ENCODE measurements around the gene AKIP1.

The AKIP1 gene

DNA sequence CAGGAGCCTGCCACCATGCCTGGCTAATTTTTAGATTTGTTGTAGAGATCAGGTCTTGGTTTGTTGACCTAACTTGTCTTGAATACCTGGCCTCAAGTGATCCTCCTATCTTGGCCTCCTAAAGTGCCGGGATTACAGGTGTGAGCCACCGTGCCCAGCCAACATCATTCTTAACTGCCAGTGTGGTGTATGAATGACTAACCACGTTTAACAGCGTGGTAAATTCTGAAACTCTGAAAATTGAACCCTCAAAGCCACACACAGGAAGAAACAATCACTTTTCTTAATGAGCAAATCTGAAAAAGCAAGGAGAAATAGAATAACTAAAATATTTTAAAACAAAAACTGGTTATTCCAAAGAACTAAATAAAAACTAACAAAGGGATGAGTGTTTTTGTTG is 45.9 kb downstream of the AKIP1 start:
- Histone ChIP-seq H3K4me1 (ENCODE audit: control insufficient read depth in 1 of 2, insufficient read depth in 1 of 2, low read depth in 1 of 2, low read length in 1 of 2) (no peaks in the 10 kb centered on the region), H3K36me3 (peaks cover 42% of the 10 kb centered on the region), H3K4me3 (ENCODE audit: low read depth in 1 of 2, low read length in 1 of 2) (no peak overlapping the region), H3K27ac (no peak overlapping the region), H3K27me3 (no peaks in the 10 kb centered on the region), H3K9me3 (no peaks in the 10 kb centered on the region)
- TF ChIP-seq, protein P1, sequence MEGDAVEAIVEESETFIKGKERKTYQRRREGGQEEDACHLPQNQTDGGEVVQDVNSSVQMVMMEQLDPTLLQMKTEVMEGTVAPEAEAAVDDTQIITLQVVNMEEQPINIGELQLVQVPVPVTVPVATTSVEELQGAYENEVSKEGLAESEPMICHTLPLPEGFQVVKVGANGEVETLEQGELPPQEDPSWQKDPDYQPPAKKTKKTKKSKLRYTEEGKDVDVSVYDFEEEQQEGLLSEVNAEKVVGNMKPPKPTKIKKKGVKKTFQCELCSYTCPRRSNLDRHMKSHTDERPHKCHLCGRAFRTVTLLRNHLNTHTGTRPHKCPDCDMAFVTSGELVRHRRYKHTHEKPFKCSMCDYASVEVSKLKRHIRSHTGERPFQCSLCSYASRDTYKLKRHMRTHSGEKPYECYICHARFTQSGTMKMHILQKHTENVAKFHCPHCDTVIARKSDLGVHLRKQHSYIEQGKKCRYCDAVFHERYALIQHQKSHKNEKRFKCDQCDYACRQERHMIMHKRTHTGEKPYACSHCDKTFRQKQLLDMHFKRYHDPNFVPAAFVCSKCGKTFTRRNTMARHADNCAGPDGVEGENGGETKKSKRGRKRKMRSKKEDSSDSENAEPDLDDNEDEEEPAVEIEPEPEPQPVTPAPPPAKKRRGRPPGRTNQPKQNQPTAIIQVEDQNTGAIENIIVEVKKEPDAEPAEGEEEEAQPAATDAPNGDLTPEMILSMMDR (IDR thresholded peaks at IDR 0.05) = no peak

DNA sequence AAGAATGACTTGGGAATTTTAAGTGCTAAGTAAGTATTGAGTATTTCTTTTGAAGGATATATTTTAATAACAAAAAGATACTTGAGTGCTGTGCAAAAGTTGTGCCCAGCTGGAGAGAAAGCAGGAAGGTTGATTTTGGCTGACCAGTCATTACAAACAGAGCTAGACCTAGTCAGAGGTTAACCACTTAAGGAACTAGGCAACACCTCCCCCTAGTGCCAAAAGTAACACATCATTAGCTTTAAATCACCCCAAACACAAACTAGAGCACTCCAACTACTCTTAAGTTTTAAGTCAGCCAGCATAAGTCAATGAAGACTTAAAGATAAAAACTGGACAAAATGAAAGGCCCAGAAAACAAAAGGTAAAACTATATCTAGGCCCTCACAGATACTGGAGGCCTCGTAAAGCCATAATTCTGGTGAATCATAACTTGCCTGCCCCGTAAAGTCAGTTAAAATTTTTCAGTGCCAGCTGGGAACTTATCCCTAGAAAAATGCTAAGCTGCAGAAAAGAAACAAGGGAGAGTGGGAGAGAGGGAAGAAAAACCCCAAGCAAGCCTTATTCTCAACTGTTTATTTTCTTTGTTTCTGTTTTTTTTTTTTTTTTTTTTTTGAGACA is 48.7 kb downstream of the AKIP1 start:
- peaks cover 19% of the 10 kb centered on the region for H3K36me3 ChIP-seq
- peaks cover 16% of the 10 kb centered on the region in 2 experiments for H3K4me1 ChIP-seq (ENCODE audit: control insufficient read depth in 1 of 2, insufficient read depth in 1 of 2, low read depth in 1 of 2, low read length in 1 of 2)
- TF ChIP-seq, protein P1 (IDR thresholded peaks at IDR 0.05) = no peak
- H3K9me3 ChIP-seq = no peaks in the 10 kb centered on the region
- H3K27me3 ChIP-seq = no peaks in the 10 kb centered on the region
- H3K27ac ChIP-seq = no peak overlapping the region
- H3K4me3 ChIP-seq (ENCODE audit: low read depth in 1 of 2, low read length in 1 of 2) = no peak overlapping the region

DNA sequence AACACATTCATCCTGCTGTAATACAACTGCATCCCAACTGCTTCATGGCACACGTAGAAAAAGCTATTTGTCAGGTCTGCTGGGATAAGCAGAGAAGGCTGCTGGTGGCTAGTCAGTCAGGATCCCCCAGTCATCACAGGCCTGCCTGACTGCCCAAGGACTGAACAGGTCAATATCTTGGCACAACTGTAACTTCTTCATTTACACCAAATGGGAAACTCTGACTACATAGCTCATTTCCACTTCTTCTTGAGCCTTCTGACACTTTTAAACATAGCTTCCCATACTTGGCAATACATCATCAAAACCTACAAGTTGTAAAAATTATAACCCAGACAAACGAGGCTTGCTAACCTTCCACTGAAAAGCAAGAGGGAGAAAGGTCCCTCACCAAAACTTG is 50.4 kb downstream of the AKIP1 start:
- Histone ChIP-seq H3K4me1 (ENCODE audit: control insufficient read depth in 1 of 2, insufficient read depth in 1 of 2, low read depth in 1 of 2, low read length in 1 of 2) (peaks cover 21 to 22% of the 10 kb centered on the region in 2 experiments), H3K27ac (no peak overlapping the region)

DNA sequence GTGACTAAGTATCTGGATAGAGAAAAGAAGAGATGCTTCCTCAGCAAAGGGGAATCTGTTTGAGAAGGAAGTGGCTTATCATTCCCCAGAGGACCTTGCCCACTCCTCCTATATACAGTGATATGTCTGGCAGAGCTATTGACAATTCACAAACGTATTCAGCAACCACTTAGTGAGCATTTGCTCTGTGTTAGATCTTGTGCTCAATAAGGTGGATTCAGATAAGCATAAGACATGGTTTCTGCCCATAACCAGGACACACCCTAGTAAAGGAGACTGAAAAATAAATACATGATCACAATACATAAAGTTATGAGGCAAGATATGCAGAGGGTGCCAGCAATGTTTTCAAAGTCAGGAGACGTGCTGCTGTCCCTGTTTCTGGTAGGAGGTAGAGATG is 51.9 kb downstream of the AKIP1 start:
- no peaks in the 10 kb centered on the region for H3K27me3 ChIP-seq
- TF ChIP-seq, protein P1 (IDR thresholded peaks at IDR 0.05) = no peak
- no peak overlapping the region for H3K4me3 ChIP-seq (ENCODE audit: low read depth in 1 of 2, low read length in 1 of 2)
- no peaks in the 10 kb centered on the region for H3K36me3 ChIP-seq
- peak overlapping the region; percentile 91 for H3K27ac ChIP-seq
- H3K9me3 ChIP-seq = no peaks in the 10 kb centered on the region
- H3K4me1 ChIP-seq (ENCODE audit: control insufficient read depth in 1 of 2, insufficient read depth in 1 of 2, low read depth in 1 of 2, low read length in 1 of 2) = peaks cover 21 to 22% of the 10 kb centered on the region in 2 experiments

More for the DNA sequence above, 50.4 kb downstream of the AKIP1 start:
- H3K9me3 ChIP-seq = no peaks in the 10 kb centered on the region
- H3K36me3 ChIP-seq = peaks cover 3% of the 10 kb centered on the region
- H3K27me3 ChIP-seq = no peaks in the 10 kb centered on the region
- no peak overlapping the region for H3K4me3 ChIP-seq (ENCODE audit: low read depth in 1 of 2, low read length in 1 of 2)
- TF ChIP-seq, protein P1 (IDR thresholded peaks at IDR 0.05) = no peak

DNA sequence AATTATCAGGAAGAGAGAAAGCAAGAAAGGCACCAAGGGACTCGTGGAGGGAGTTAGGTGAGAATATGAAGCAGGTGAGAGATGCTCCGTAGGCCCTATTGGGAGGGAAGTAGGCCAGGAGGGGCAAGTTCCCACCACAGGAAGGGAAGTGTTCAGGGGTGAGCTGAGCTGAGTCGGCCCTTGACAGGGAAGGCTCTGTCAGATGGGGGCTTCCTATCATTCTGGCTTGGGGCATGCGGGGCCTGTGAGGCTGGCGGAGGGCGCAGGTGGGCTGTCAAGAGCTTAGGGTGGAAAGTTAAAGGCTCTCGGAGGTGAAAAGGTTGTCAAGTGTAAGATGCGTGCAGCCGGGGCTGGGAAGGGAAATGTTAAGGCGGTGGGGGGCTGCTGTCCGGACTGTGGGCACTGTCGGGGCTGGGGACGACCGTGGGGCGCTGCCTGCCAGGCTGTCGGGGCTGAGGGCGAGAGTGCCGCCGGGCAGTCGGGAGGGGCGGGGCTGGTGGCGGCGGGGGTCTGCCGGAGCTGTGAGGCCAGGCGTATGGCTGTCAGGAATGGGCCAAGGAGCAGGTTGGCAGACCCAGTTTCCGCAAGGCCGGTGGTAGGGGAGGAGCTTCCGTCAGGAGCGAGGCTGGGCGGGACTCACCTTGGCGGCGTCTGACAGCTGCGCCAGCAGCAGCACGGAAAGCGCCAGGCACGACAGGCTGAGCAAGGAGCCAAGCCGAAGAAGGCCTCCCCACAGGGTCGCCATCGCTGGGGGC is 52.8 kb downstream of the AKIP1 start:
- H3K4me1 ChIP-seq (ENCODE audit: control insufficient read depth in 1 of 2, insufficient read depth in 1 of 2, low read depth in 1 of 2, low read length in 1 of 2) = peaks cover 21 to 22% of the 10 kb centered on the region in 2 experiments
- peak overlapping the region; percentile 74 to 75 for H3K4me3 ChIP-seq (ENCODE audit: low read depth in 1 of 2, low read length in 1 of 2)

More for the DNA sequence above, 52.8 kb downstream of the AKIP1 start:
- H3K27me3 ChIP-seq = no peaks in the 10 kb centered on the region
- H3K9me3 ChIP-seq = no peaks in the 10 kb centered on the region
- peak overlapping the region; percentile 91 for H3K27ac ChIP-seq
- TF ChIP-seq, protein P1 (IDR thresholded peaks at IDR 0.05) = peak; percentile 22
- H3K36me3 ChIP-seq = no peaks in the 10 kb centered on the region
